ENCODE measurements around the gene TNNI3. TPM values are rescaled to one million over a fixed set of nuclear protein-coding genes. Genes with fewer than 3 reads are reported as not detected.

Gene TNNI3
- total and polyA plus RNA-seq, 9 of the 15 experiments (the other 6 are each of a cell fraction or from before 2014, with no cell fraction given), result 4.7 to 158 (median 42.0) TPM

DNA sequence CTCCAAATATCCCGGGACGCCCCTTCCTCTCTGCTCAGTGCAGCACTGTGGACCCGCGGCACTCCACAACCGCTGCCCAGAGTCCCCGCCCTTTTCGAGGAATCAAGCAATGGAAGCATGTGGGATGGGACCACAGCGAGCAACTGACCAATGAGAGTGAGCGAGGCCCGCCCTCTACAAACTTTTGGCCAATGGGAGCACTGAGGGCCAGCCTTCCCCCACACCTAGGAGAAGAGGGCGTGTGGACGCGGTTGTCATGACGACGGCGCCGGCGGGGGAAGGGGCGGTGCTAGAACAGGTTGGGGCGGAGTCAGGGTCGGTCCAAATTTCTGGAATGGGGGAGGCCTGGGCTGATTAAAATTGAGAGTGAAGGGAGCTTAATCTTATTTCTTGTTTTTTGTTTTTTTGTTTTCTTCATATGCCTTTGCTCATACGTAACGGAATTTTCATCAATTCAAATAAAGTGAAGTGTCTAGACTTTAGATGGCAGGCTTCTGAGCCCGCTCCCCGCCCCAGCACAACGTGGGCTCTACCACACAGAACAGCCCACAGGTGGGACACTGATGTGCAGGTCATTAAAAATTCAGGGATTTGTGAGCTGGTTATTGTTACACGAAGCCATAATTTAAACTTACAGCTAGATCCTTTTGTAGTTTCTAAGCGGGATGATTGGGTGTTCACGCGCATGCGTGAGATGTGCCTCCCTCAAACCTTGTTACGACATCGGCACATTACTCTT lies 9.2 kb upstream of the TNNI3 start, which contains the start of gene DNAAF3 (continued):
- TF ChIP-seq ZNF609 (CRISPR knock-in tag; IDR thresholded peaks at IDR 0.05; ENCODE audit: borderline replicate concordance), result no peak
- TF ChIP-seq EGR1 (conservative IDR thresholded peaks at IDR 0.05), result peak; percentile 64
- peak; percentile 71 for TF ChIP-seq MEIS2 (IDR thresholded peaks at IDR 0.05; ENCODE audit: partially characterized antibody)
- TF ChIP-seq VEZF1 (CRISPR knock-in tag; IDR thresholded peaks at IDR 0.05), result peak; percentile 88
- TF ChIP-seq MAFG (tag; conservative IDR thresholded peaks at IDR 0.05), result no peak
- TF ChIP-seq E2F6 (IDR thresholded peaks at IDR 0.05; ENCODE audit: borderline replicate concordance in 1 of 2, extremely low read depth in 1 of 2, insufficient read depth in 1 of 2, insufficient read length in 1 of 2, low read depth in 1 of 2, low read length in 1 of 2, poor library complexity in 1 of 2, severe bottlenecking in 1 of 2), result no peak
- TF ChIP-seq, protein P1, sequence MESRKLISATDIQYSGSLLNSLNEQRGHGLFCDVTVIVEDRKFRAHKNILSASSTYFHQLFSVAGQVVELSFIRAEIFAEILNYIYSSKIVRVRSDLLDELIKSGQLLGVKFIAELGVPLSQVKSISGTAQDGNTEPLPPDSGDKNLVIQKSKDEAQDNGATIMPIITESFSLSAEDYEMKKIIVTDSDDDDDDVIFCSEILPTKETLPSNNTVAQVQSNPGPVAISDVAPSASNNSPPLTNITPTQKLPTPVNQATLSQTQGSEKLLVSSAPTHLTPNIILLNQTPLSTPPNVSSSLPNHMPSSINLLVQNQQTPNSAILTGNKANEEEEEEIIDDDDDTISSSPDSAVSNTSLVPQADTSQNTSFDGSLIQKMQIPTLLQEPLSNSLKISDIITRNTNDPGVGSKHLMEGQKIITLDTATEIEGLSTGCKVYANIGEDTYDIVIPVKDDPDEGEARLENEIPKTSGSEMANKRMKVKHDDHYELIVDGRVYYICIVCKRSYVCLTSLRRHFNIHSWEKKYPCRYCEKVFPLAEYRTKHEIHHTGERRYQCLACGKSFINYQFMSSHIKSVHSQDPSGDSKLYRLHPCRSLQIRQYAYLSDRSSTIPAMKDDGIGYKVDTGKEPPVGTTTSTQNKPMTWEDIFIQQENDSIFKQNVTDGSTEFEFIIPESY (CRISPR knock-in tag; IDR thresholded peaks at IDR 0.05), result no peak
- TF ChIP-seq, protein P2, sequence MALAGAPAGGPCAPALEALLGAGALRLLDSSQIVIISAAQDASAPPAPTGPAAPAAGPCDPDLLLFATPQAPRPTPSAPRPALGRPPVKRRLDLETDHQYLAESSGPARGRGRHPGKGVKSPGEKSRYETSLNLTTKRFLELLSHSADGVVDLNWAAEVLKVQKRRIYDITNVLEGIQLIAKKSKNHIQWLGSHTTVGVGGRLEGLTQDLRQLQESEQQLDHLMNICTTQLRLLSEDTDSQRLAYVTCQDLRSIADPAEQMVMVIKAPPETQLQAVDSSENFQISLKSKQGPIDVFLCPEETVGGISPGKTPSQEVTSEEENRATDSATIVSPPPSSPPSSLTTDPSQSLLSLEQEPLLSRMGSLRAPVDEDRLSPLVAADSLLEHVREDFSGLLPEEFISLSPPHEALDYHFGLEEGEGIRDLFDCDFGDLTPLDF (CRISPR knock-in tag; IDR thresholded peaks at IDR 0.05), result no peak; the same call in 1 of the 2 replicates
- TF ChIP-seq GTF2A2 (tag; IDR thresholded peaks at IDR 0.05), result no peak
- no peak for TF ChIP-seq NR0B1 (IDR thresholded peaks at IDR 0.05; ENCODE audit: partially characterized antibody)
- no peak for TF ChIP-seq SETDB1 (IDR thresholded peaks at IDR 0.05; ENCODE audit: low read length)
